Transverse colon (tissue), 4 donors: ENCODE measurements around the gene FAM131C.

Source experiments
- EP300 ChIP-seq: sonication (generic); formaldehyde crosslinking; IDR thresholded peaks from one replicate; pipeline ENCODE4 v1.6.1; 2017; ENCODE audit warnings: antibody characterized with exemption, low read depth
- POLR2A ChIP-seq: fragments of 450-650 bp; IDR thresholded peaks from one replicate; pipeline ENCODE4 v1.6.1; 2016; ENCODE audit warnings: antibody characterized with exemption, mild to moderate bottlenecking, moderate library complexity
- POLR2AphosphoS5 ChIP-seq, 3 donors: sonication (generic); formaldehyde crosslinking; IDR thresholded peaks; one replicate each; pipeline ENCODE4 v1.6.1; 2016; ENCODE audit warnings: antibody characterized with exemption in 3 of 3
- TF ChIP-seq, protein P1 (sequence below), 5 experiments: fragments of 200-600 bp in 3 of 5; fragments of 450-650 bp in 2 of 5; sonication (generic) in 3 of 5; IDR thresholded peaks; 1 replicate in 2 of 5; 2 replicates in 3 of 5; pipeline ENCODE4 v1.5.1; 2016 to 2017; ENCODE audit warnings: antibody characterized with exemption in 5 of 5, inconsistent platforms in 3 of 5, mild to moderate bottlenecking in 2 of 5, moderate library complexity in 1 of 5

DNA sequence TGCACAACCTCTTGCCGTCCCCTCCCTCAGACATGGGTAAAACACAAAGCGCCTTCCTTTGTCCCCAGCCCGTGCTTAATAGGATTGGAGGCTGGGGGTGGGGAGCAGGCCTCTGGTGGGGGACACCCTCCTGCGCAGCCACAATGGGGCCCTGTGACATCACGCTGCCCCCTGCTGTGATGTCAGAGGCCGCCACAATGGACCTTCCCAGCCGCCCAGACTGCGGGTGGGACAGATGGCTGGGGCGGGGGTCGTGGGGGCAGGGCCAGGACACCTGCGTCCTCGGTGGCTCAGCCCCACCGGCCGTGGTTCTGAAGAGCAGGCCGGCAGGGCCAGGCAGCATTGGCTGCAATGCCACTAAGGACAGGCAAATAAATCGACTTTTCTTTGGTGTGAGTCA lies 42.6 kb upstream of the FAM131C start:
- TF ChIP-seq, protein P1, sequence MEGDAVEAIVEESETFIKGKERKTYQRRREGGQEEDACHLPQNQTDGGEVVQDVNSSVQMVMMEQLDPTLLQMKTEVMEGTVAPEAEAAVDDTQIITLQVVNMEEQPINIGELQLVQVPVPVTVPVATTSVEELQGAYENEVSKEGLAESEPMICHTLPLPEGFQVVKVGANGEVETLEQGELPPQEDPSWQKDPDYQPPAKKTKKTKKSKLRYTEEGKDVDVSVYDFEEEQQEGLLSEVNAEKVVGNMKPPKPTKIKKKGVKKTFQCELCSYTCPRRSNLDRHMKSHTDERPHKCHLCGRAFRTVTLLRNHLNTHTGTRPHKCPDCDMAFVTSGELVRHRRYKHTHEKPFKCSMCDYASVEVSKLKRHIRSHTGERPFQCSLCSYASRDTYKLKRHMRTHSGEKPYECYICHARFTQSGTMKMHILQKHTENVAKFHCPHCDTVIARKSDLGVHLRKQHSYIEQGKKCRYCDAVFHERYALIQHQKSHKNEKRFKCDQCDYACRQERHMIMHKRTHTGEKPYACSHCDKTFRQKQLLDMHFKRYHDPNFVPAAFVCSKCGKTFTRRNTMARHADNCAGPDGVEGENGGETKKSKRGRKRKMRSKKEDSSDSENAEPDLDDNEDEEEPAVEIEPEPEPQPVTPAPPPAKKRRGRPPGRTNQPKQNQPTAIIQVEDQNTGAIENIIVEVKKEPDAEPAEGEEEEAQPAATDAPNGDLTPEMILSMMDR (IDR thresholded peaks at IDR 0.05), result no peak
- TF ChIP-seq POLR2AphosphoS5 (IDR thresholded peaks at IDR 0.05), result no peak
- no peak for TF ChIP-seq POLR2A
- no peak for TF ChIP-seq EP300
